Measurements from ENCODE around the gene DMBT1. TPM values are rescaled to one million over a fixed set of nuclear protein-coding genes. Genes with fewer than 3 reads are reported as not detected.

DMBT1 gene
- total RNA-seq, 2 experiments from 2014 or later: not detected

DNA sequence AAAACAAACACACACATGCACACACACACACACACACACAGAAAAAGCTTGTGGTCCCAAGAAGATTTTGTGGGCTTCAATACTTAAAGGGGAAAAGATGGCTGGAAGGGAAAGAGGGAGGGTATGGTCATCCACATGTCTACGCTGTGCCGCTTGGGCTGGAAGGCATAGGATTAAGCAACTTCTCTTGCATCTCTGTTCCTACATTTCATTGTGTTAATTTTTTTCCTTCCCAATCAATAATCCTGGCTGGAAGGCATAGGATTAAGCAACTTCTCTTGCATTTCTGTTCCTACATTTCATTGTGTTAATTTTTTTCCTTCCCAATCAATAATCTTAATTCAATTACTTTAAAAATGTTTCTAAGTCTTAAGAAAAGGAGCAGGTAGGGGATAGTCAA, 108.5 kb downstream of the DMBT1 start:
- peaks cover 0 to 3% of the 10 kb centered on the region in 2 experiments for H3K9me3 ChIP-seq (ENCODE audit: control insufficient read depth in 1 of 2, insufficient read depth in 1 of 2, low read length in 2 of 2)
- POLR2A ChIA-PET: no interaction called here
- CTCF ChIA-PET: no interaction called here
- ATAC-seq (ENCODE audit: poor library complexity) (no peak), DNase-seq (no peak)
- H3K4me3 ChIP-seq (ENCODE audit: low read length): no peak overlapping the region
- H3K27ac ChIP-seq (ENCODE audit: low read depth in 1 of 2, low read length in 2 of 2): no peak overlapping the region
- H3K27me3 ChIP-seq (ENCODE audit: control insufficient read depth in 1 of 2, insufficient read depth in 2 of 2, low read length in 2 of 2): no peaks in the 10 kb centered on the region
- no peaks in the 10 kb centered on the region for H3K36me3 ChIP-seq (ENCODE audit: insufficient read depth, low read length)
- Mint-ChIP-seq H3K36me3 (ENCODE audit: low read depth) (no peaks in the 10 kb centered on the region), H3K27ac (no peak overlapping the region), H3K4me3 (no peak overlapping the region), H3K9me3 (no peaks in the 10 kb centered on the region), H3K4me1 (ENCODE audit: low read depth) (no peaks in the 10 kb centered on the region), H3K27me3 (peaks cover 54% of the 10 kb centered on the region)
- no peak for TF ChIP-seq CTCF (IDR thresholded peaks at IDR 0.05)
- no peaks in the 10 kb centered on the region for H3K4me1 ChIP-seq (ENCODE audit: insufficient read depth, low read length)
- intact Hi-C loops (cut with DNase I, micrococcal nuclease): no loop called here

- DNase-seq: no peak
- no peaks in the 10 kb centered on the region for H3K9me3 Mint-ChIP-seq
- Histone ChIP-seq H3K4me3 (ENCODE audit: low read length) (no peak overlapping the region), H3K27ac (ENCODE audit: low read depth in 1 of 2, low read length in 2 of 2) (no peak overlapping the region), H3K9me3 (ENCODE audit: control insufficient read depth in 1 of 2, insufficient read depth in 1 of 2, low read length in 2 of 2) (peaks cover 0 to 3% of the 10 kb centered on the region in 2 experiments), H3K36me3 (ENCODE audit: insufficient read depth, low read length) (no peaks in the 10 kb centered on the region), H3K4me1 (ENCODE audit: insufficient read depth, low read length) (no peaks in the 10 kb centered on the region), H3K27me3 (ENCODE audit: control insufficient read depth in 1 of 2, insufficient read depth in 2 of 2, low read length in 2 of 2) (no peaks in the 10 kb centered on the region)
- TF ChIP-seq CTCF (IDR thresholded peaks at IDR 0.05): no peak
- peaks cover 48% of the 10 kb centered on the region for H3K27me3 Mint-ChIP-seq
- no peak overlapping the region for H3K4me3 Mint-ChIP-seq
- H3K27ac Mint-ChIP-seq: no peak overlapping the region
- CTCF ChIA-PET: no interaction called here
- ATAC-seq (ENCODE audit: poor library complexity): no peak
- no peaks in the 10 kb centered on the region for H3K36me3 Mint-ChIP-seq (ENCODE audit: low read depth)
- POLR2A ChIA-PET: no interaction called here
- no peaks in the 10 kb centered on the region for H3K4me1 Mint-ChIP-seq (ENCODE audit: low read depth)
- intact Hi-C loops (cut with DNase I, micrococcal nuclease): no loop called here
These were observed 109.3 kb downstream of the DMBT1 start for GRCh38 chr10:122669842-122670241.

- H3K9me3 Mint-ChIP-seq: no peaks in the 10 kb centered on the region
- H3K27me3 Mint-ChIP-seq: peaks cover 40% of the 10 kb centered on the region
- H3K4me3 ChIP-seq (ENCODE audit: low read length): no peak overlapping the region
- ChIA-PET POLR2A (no interaction called here), CTCF (no interaction called here)
- peaks cover 0 to 4% of the 10 kb centered on the region in 2 experiments for H3K27me3 ChIP-seq (ENCODE audit: control insufficient read depth in 1 of 2, insufficient read depth in 2 of 2, low read length in 2 of 2)
- H3K36me3 ChIP-seq (ENCODE audit: insufficient read depth, low read length): no peaks in the 10 kb centered on the region
- H3K4me1 Mint-ChIP-seq (ENCODE audit: low read depth): no peaks in the 10 kb centered on the region
- no peak for TF ChIP-seq CTCF (IDR thresholded peaks at IDR 0.05)
- peaks cover 0 to 3% of the 10 kb centered on the region in 2 experiments for H3K9me3 ChIP-seq (ENCODE audit: control insufficient read depth in 1 of 2, insufficient read depth in 1 of 2, low read length in 2 of 2)
- H3K27ac Mint-ChIP-seq: no peak overlapping the region
- H3K27ac ChIP-seq (ENCODE audit: low read depth in 1 of 2, low read length in 2 of 2): no peak overlapping the region
- no peaks in the 10 kb centered on the region for H3K36me3 Mint-ChIP-seq (ENCODE audit: low read depth)
- H3K4me3 Mint-ChIP-seq: no peak overlapping the region
- no peak for ATAC-seq (ENCODE audit: poor library complexity)
- intact Hi-C loops (cut with DNase I, micrococcal nuclease): no loop called here
- H3K4me1 ChIP-seq (ENCODE audit: insufficient read depth, low read length): no peaks in the 10 kb centered on the region
- no peak for DNase-seq
These were observed 110.8 kb downstream of the DMBT1 start for GRCh38 chr10:122671355-122671754.

Measured in CD4-positive, alpha-beta T cell (primary cell).